Endothelial cell (in vitro differentiated cells): ENCODE results near the gene KRTAP10-7. TPM values are rescaled to one million over a fixed set of nuclear protein-coding genes. Genes with fewer than 3 reads are reported as not detected.
"Not testable (repeated sequence)": the region's sequence is repeated elsewhere in the genome, so short reads cannot be mapped to it uniquely, and the experiment has no call there.

ENCODE experiments used
- DNase-seq: peaks from one replicate; pipeline ENCODE4 v3.0.0; 2021; ENCODE audit warnings: low spot score
- H3K27ac Mint-ChIP-seq: one replicate; pipeline ENCODE4 v1.8.0; 2021; ENCODE audit warnings: mixed read lengths, inconsistent platforms; ENCODE audit not compliant: unreplicated experiment
- H3K27me3 Mint-ChIP-seq: one replicate; pipeline ENCODE4 v1.8.0; 2021; ENCODE audit warnings: mild to moderate bottlenecking, moderate library complexity, mixed read lengths, inconsistent platforms; ENCODE audit not compliant: unreplicated experiment
- H3K36me3 Mint-ChIP-seq: one replicate; pipeline ENCODE4 v1.8.0; 2021; ENCODE audit warnings: mild to moderate bottlenecking, low read depth, mixed read lengths, inconsistent platforms; ENCODE audit not compliant: unreplicated experiment
- H3K4me1 Mint-ChIP-seq: one replicate; pipeline ENCODE4 v1.8.0; 2021; ENCODE audit warnings: mild to moderate bottlenecking, mixed read lengths, inconsistent platforms; ENCODE audit not compliant: unreplicated experiment
- H3K4me3 Mint-ChIP-seq: one replicate; pipeline ENCODE4 v1.8.0; 2021; ENCODE audit warnings: mild to moderate bottlenecking, mixed read lengths, inconsistent platforms; ENCODE audit not compliant: unreplicated experiment
- H3K9me3 Mint-ChIP-seq: one replicate; pipeline ENCODE4 v1.8.0; 2021; ENCODE audit warnings: mixed read lengths, inconsistent platforms; ENCODE audit not compliant: unreplicated experiment
- CTCF ChIP-seq: fragments of 200-600 bp; sonication (generic); IDR thresholded peaks from one replicate; pipeline ENCODE4 v1.5.0; 2021; ENCODE audit warnings: antibody characterized with exemption; ENCODE audit not compliant: unreplicated experiment
- total RNA-seq: library from RNA; stranded (reverse); fragmentation: NEBNext Ultra II Directional; extraction: Animal tissue kit (Norgen Biotek cat#: 25700); gene quantifications from one replicate; pipeline ENCODE4 v1.2.1, GENCODE V29; 2021; ENCODE audit not compliant: unreplicated experiment

Gene KRTAP10-7
- total RNA-seq, 1 donor from 2014 or later, result not detected

GRCh38 chr21:44578371-44579055 lies 21.9 kb upstream of the KRTAP10-7 start:
- DNase-seq, result no peak

GRCh38 chr21:44579056-44579832 lies 21.2 kb upstream of the KRTAP10-7 start:
- Mint-ChIP-seq H3K9me3 (no peaks in the 10 kb centered on the region), H3K36me3 (peaks cover 3% of the 10 kb centered on the region), H3K27me3 (peaks cover 11% of the 10 kb centered on the region), H3K4me3 (no peak overlapping the region), H3K27ac (no peak overlapping the region), H3K4me1 (peaks cover 4% of the 10 kb centered on the region)
- no peak for TF ChIP-seq CTCF
- DNase-seq, result no peak

More at GRCh38 chr21:44578371-44579055, 21.9 kb upstream of the KRTAP10-7 start:
- H3K4me3 Mint-ChIP-seq, result no peak overlapping the region
- no peaks in the 10 kb centered on the region for H3K9me3 Mint-ChIP-seq
- H3K36me3 Mint-ChIP-seq, result peaks cover 3% of the 10 kb centered on the region
- H3K27ac Mint-ChIP-seq, result no peak overlapping the region
- H3K27me3 Mint-ChIP-seq, result peaks cover 11% of the 10 kb centered on the region
- H3K4me1 Mint-ChIP-seq, result peaks cover 4% of the 10 kb centered on the region
- no peak for TF ChIP-seq CTCF

GRCh38 chr21:44579833-44580144 lies 20.6 kb upstream of the KRTAP10-7 start:
- no peak for TF ChIP-seq CTCF
- H3K4me1 Mint-ChIP-seq, result peaks cover 4% of the 10 kb centered on the region
- DNase-seq, result no peak
- H3K36me3 Mint-ChIP-seq, result peaks cover 3% of the 10 kb centered on the region
- no peaks in the 10 kb centered on the region for H3K9me3 Mint-ChIP-seq
- H3K27ac Mint-ChIP-seq, result no peak overlapping the region
- no peak overlapping the region for H3K4me3 Mint-ChIP-seq
- H3K27me3 Mint-ChIP-seq, result peaks cover 10% of the 10 kb centered on the region

- not testable (repeated sequence) for H3K27me3 Mint-ChIP-seq, H3K9me3 Mint-ChIP-seq, H3K27ac Mint-ChIP-seq, H3K4me1 Mint-ChIP-seq, H3K36me3 Mint-ChIP-seq, DNase-seq, H3K4me3 Mint-ChIP-seq
These were observed 20.1 kb upstream of the KRTAP10-7 start, which contains the start of gene KRTAP10-5 for GRCh38 chr21:44580231-44580821. TSS of gene KRTAP10-5 (minus strand) at chr21:44580604. CDS start at chr21:44580578, 26 bp downstream.

- no peaks in the 10 kb centered on the region for H3K36me3 Mint-ChIP-seq
- H3K9me3 Mint-ChIP-seq, result no peaks in the 10 kb centered on the region
- TF ChIP-seq CTCF, result no peak
- DNase-seq, result no peak
- no peaks in the 10 kb centered on the region for H3K4me1 Mint-ChIP-seq
- no peak overlapping the region for H3K27ac Mint-ChIP-seq
- H3K4me3 Mint-ChIP-seq, result no peak overlapping the region
- peaks cover 4% of the 10 kb centered on the region for H3K27me3 Mint-ChIP-seq
These were observed 19.2 kb upstream of the KRTAP10-7 start for GRCh38 chr21:44581158-44581557.
